CD4-positive, alpha-beta T cell treated with Interferon gamma for 1 hour (primary cell): ENCODE results near the gene SDK1.
"Not testable (repeated sequence)": the region's sequence is repeated elsewhere in the genome, so short reads cannot be mapped to it uniquely, and the experiment has no call there.

Experiments
- DNase-seq: peaks from one replicate; pipeline ENCODE4 v3.0.0-alpha.2; 2020

The SDK1 gene

GRCh38 chr7:3540456-3541220 lies 239.6 kb downstream of the SDK1 start:
- DNase-seq = no peak

- DNase-seq = no peak
These were observed 243.2 kb downstream of the SDK1 start for GRCh38 chr7:3544202-3544601.

GRCh38 chr7:3548815-3549214 lies 247.8 kb downstream of the SDK1 start:
- DNase-seq = no peak

GRCh38 chr7:3549601-3550000 lies 248.5 kb downstream of the SDK1 start:
- DNase-seq = no peak

- DNase-seq = no peak
These were observed 250.5 kb downstream of the SDK1 start for GRCh38 chr7:3551536-3551935.

- DNase-seq = no peak
These were observed 251.4 kb downstream of the SDK1 start for GRCh38 chr7:3552499-3552898.

- DNase-seq = no peak
These were observed 257.3 kb downstream of the SDK1 start for GRCh38 chr7:3558400-3558799.

- no peak for DNase-seq
These were observed 258.2 kb downstream of the SDK1 start for GRCh38 chr7:3559278-3559677.

- no peak for DNase-seq
These were observed 259.4 kb downstream of the SDK1 start for GRCh38 chr7:3560495-3560894.

GRCh38 chr7:3561932-3562331 lies 260.9 kb downstream of the SDK1 start:
- DNase-seq = no peak

GRCh38 chr7:3564231-3564630 lies 263.2 kb downstream of the SDK1 start:
- DNase-seq = no peak

- DNase-seq = no peak
These were observed 267.5 kb downstream of the SDK1 start for GRCh38 chr7:3568516-3568915.

GRCh38 chr7:3569643-3570042 lies 268.6 kb downstream of the SDK1 start:
- DNase-seq = no peak

- DNase-seq = no peak
These were observed 272.1 kb downstream of the SDK1 start for GRCh38 chr7:3573151-3573550.

- no peak for DNase-seq
These were observed 273.3 kb downstream of the SDK1 start for GRCh38 chr7:3574386-3574785.

GRCh38 chr7:3575753-3576531 lies 274.9 kb downstream of the SDK1 start:
- no peak for DNase-seq

- DNase-seq = no peak
These were observed 277.3 kb downstream of the SDK1 start for GRCh38 chr7:3578399-3578798.

GRCh38 chr7:3579638-3580219 lies 278.7 kb downstream of the SDK1 start:
- DNase-seq = no peak

- not testable (repeated sequence) for DNase-seq
These were observed 281.1 kb downstream of the SDK1 start for GRCh38 chr7:3582145-3582544.

GRCh38 chr7:3585826-3586225 lies 284.8 kb downstream of the SDK1 start:
- DNase-seq = no peak

GRCh38 chr7:3588341-3588740 lies 287.3 kb downstream of the SDK1 start:
- DNase-seq = no peak

- DNase-seq = no peak
These were observed 288.7 kb downstream of the SDK1 start for GRCh38 chr7:3589752-3590151.

GRCh38 chr7:3591219-3591618 lies 290.2 kb downstream of the SDK1 start:
- no peak for DNase-seq

GRCh38 chr7:3591944-3592343 lies 290.9 kb downstream of the SDK1 start:
- no peak for DNase-seq
